ENCODE measurements around the gene KCNQ1. TPM values are rescaled to one million over a fixed set of nuclear protein-coding genes. Genes with fewer than 3 reads are reported as not detected.

Gene KCNQ1
- total RNA-seq, 1 experiment from 2014 or later = not detected

DNA sequence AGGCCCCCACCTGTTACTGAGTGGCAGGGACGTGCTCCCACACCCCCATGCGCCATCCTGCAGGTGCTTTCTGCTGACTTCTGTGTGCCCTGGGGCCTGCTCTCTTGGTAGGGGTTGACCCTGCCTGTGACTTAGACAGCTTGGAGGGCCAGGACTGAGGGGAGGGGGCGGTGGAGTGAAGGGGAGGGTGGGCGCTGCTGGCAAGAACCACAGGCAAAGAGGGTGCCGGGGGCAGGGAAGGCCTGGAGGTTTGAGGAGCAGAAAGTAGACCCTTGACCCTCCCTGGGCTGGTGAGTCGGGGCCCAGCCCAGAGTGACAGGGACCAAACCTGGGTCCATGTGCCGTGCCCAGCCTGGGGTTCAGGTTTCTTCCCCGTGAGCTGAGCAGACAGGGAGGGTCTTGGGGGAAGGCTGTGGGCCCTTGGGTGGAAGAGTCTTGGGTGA, 17.8 kb downstream of the KCNQ1 start:
- intact Hi-C loops (cut with micrococcal nuclease; ENCODE audit: unreplicated experiment) = no loop called here
- Histone ChIP-seq H3K9me3 (ENCODE audit: insufficient read depth, low read depth) (no peaks in the 10 kb centered on the region), H3K4me3 (no peak overlapping the region), H3K36me3 (ENCODE audit: low read depth) (no peaks in the 10 kb centered on the region), H2AFZ (no peak overlapping the region), H4K20me1 (ENCODE audit: insufficient read depth) (no peaks in the 10 kb centered on the region), H3K27ac (no peak overlapping the region), H3K4me1 (replicated peaks; ENCODE audit: insufficient read depth) (no peaks in the 10 kb centered on the region), H3K9me2 (ENCODE audit: insufficient read depth) (no peaks in the 10 kb centered on the region), H3F3A (ENCODE audit: insufficient read depth, low read depth) (no peaks in the 10 kb centered on the region), H3K27me3 (ENCODE audit: insufficient read depth, low read depth) (peaks cover 3% of the 10 kb centered on the region; the same call in 1 of the 2 replicates), H3K4me2 (no peak overlapping the region), H3K79me2 (ENCODE audit: low read depth) (no peaks in the 10 kb centered on the region)
- POLR2A ChIA-PET (ENCODE audit: unreplicated experiment) = no interaction called here
- DNase-seq = no peak
- CTCF ChIA-PET = no interaction called here
- no peak for TF ChIP-seq EZH2 (IDR thresholded peaks at IDR 0.05; ENCODE audit: low read depth)
- TF ChIP-seq, protein P1, sequence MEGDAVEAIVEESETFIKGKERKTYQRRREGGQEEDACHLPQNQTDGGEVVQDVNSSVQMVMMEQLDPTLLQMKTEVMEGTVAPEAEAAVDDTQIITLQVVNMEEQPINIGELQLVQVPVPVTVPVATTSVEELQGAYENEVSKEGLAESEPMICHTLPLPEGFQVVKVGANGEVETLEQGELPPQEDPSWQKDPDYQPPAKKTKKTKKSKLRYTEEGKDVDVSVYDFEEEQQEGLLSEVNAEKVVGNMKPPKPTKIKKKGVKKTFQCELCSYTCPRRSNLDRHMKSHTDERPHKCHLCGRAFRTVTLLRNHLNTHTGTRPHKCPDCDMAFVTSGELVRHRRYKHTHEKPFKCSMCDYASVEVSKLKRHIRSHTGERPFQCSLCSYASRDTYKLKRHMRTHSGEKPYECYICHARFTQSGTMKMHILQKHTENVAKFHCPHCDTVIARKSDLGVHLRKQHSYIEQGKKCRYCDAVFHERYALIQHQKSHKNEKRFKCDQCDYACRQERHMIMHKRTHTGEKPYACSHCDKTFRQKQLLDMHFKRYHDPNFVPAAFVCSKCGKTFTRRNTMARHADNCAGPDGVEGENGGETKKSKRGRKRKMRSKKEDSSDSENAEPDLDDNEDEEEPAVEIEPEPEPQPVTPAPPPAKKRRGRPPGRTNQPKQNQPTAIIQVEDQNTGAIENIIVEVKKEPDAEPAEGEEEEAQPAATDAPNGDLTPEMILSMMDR (conservative IDR thresholded peaks at IDR 0.05) = no peak
- no TSS peak for BruUV-seq (replicated peaks)

DNA sequence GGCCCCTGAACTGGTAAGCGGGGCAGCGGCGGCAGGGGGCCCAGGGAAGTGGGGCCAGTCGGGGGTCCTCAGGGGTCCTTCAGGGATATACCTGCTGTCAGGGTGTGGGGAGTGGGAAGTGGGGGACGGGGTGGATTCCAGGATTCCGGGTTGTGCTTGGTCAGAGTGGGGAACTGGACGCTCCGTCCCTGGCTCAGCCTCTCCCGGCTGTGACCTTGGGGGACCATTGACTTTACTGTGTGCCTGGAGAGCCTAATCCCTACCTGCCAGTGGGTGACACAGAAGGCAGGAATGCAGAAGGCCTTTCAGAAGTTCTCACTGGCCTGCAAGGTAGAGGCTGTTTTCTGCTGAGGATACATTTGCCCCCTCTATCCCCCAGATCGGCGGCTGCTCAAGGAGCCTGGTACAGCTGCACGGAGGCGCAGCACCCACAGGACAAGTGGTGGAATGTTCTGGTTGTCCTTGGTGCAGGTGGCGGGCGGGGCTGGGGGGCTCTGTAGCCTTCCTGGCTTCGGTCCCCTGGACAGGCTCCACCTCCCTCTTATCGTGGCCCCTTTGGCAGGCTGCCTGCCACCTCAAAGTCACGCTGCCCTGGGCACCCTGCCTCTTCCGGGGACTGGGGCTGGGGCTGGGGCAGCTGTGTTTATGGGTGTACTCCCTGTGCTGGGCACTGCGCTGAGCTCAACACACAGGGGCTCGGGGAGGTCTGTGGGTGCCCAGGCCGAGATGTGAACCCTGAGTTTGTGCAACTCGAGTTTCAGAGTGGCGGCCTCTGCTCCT, 18.4 kb downstream of the KCNQ1 start:
- H3K9me2 ChIP-seq (ENCODE audit: insufficient read depth) = no peaks in the 10 kb centered on the region
- no peaks in the 10 kb centered on the region for H3F3A ChIP-seq (ENCODE audit: insufficient read depth, low read depth)
- ChIA-PET CTCF (no interaction called here), POLR2A (ENCODE audit: unreplicated experiment) (no interaction called here)
- H3K27me3 ChIP-seq (ENCODE audit: insufficient read depth, low read depth) = no peaks in the 10 kb centered on the region
- H3K36me3 ChIP-seq (ENCODE audit: low read depth) = no peaks in the 10 kb centered on the region
- H3K9me3 ChIP-seq (ENCODE audit: insufficient read depth, low read depth) = no peaks in the 10 kb centered on the region
- H2AFZ ChIP-seq = no peak overlapping the region
- no peaks in the 10 kb centered on the region for H3K79me2 ChIP-seq (ENCODE audit: low read depth)
- peak overlapping the region; percentile 61 for H3K4me2 ChIP-seq
- no peaks in the 10 kb centered on the region for H3K4me1 ChIP-seq (replicated peaks; ENCODE audit: insufficient read depth)
- H3K4me3 ChIP-seq = no peak overlapping the region; the same call in 1 of the 2 replicates
- H4K20me1 ChIP-seq (ENCODE audit: insufficient read depth) = no peaks in the 10 kb centered on the region
- TF ChIP-seq EZH2 (IDR thresholded peaks at IDR 0.05; ENCODE audit: low read depth) = no peak
- TF ChIP-seq, protein P1 (conservative IDR thresholded peaks at IDR 0.05) = no peak
- no TSS peak for BruUV-seq (replicated peaks)
- intact Hi-C loops (cut with micrococcal nuclease; ENCODE audit: unreplicated experiment) = no loop called here
- DNase-seq = peak; percentile 58 to 60
- no peak overlapping the region for H3K27ac ChIP-seq

DNA sequence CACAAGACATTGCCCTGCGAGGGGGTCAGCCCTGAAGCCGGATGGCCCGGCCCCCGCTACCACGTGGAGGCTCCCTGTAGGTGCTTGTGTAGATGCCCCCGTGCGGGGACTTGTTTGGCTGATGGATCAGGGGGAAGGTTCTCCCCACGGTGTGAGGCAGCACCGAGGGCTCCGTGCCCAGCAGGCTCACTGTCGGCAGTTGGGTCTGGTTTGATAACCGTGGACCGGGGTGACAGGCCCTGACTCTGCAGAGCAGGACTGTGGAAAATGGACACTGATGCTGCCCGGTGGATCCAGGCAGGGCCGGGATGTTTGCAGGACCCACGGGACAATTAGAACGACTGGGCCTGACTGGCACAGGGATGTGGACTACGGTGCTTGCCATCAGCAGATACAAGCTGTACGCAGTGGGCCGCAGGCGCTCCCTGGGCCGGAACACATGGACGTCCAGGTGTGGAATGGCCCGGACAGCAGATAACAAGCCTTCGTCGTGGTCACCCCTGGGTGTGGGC, 19.0 kb downstream of the KCNQ1 start:
- DNase-seq = no peak
- Histone ChIP-seq H3F3A (ENCODE audit: insufficient read depth, low read depth) (no peaks in the 10 kb centered on the region), H3K4me1 (replicated peaks; ENCODE audit: insufficient read depth) (no peaks in the 10 kb centered on the region), H4K20me1 (ENCODE audit: insufficient read depth) (no peaks in the 10 kb centered on the region), H3K4me2 (peak overlapping the region; percentile 61), H3K9me3 (ENCODE audit: insufficient read depth, low read depth) (no peaks in the 10 kb centered on the region), H3K4me3 (no peak overlapping the region), H3K79me2 (ENCODE audit: low read depth) (no peaks in the 10 kb centered on the region), H3K36me3 (ENCODE audit: low read depth) (no peaks in the 10 kb centered on the region), H2AFZ (no peak overlapping the region), H3K27me3 (ENCODE audit: insufficient read depth, low read depth) (no peaks in the 10 kb centered on the region), H3K27ac (no peak overlapping the region), H3K9me2 (ENCODE audit: insufficient read depth) (no peaks in the 10 kb centered on the region)
- TF ChIP-seq, protein P1 (conservative IDR thresholded peaks at IDR 0.05) = no peak
- TF ChIP-seq EZH2 (IDR thresholded peaks at IDR 0.05; ENCODE audit: low read depth) = no peak
- intact Hi-C loops (cut with micrococcal nuclease; ENCODE audit: unreplicated experiment) = no loop called here
- BruUV-seq (replicated peaks) = no TSS peak
- ChIA-PET POLR2A (ENCODE audit: unreplicated experiment) (no interaction called here), CTCF (no interaction called here)
